ENCODE measurements around the gene RASAL3. TPM values are rescaled to one million over a fixed set of nuclear protein-coding genes. Genes with fewer than 3 reads are reported as not detected.

RASAL3 gene
- total and polyA plus RNA-seq, 9 donors = 0.61 to 2.6 (median 1.4) TPM

- no peaks in the 10 kb centered on the region for H3K36me3 ChIP-seq
- TF ChIP-seq POLR2A (IDR thresholded peaks at IDR 0.05) (no peak), CTCF (IDR thresholded peaks at IDR 0.05) (no peak), EP300 (IDR thresholded peaks at IDR 0.05) (no peak)
- H3K27me3 ChIP-seq = no peaks in the 10 kb centered on the region
- no peak overlapping the region for H3K4me3 ChIP-seq
- DNase-seq = peak in 1 of 5 donors; percentile 30
- 77 to 86% (median 78%) methylated on average over 1 of the region's 1 CpG for WGBS, 3 donors
- H3K4me1 ChIP-seq (ENCODE audit: insufficient read depth) = peaks cover 16% of the 10 kb centered on the region
- H3K27ac ChIP-seq = peak overlapping the region in 1 of 2 donors; percentile 33
- no peaks in the 10 kb centered on the region for H3K9me3 ChIP-seq
- intact Hi-C loops (cut with DNase I) = no loop called here
Observed at GRCh38 chr19:15450528-15450890, 13.8 kb downstream of the RASAL3 start.

- H3K27ac ChIP-seq = peak within 1 kb of the TSS; percentile 33 to 93
- 1 to 3% (median 1%) methylated on average over 10 to 69 of the region's 77 CpGs for WGBS, 3 donors
- intact Hi-C loops (cut with DNase I) = no loop called here
Observed at GRCh38 chr19:15449620-15450527, 14.5 kb downstream of the RASAL3 start, which contains the start of gene WIZ. Gene WIZ (minus strand): TSS chr19:15449956. CDS start chr19:15448307, 1,649 bp downstream.

GRCh38 chr19:15448778-15449619 is 15.3 kb downstream of the RASAL3 start:
- no peaks in the 10 kb centered on the region for H3K27me3 ChIP-seq
- H3K27ac ChIP-seq = peak overlapping the region; percentile 33 to 93
- no peaks in the 10 kb centered on the region for H3K36me3 ChIP-seq
- 3 to 5% (median 3%) methylated on average over 17 to 43 of the region's 43 CpGs for WGBS, 3 donors
- peaks cover 16% of the 10 kb centered on the region for H3K4me1 ChIP-seq (ENCODE audit: insufficient read depth)
- peak overlapping the region; percentile 90 for H3K4me3 ChIP-seq
- H3K9me3 ChIP-seq = no peaks in the 10 kb centered on the region
- intact Hi-C loops (cut with DNase I) = no loop called here
- TF ChIP-seq POLR2A (IDR thresholded peaks at IDR 0.05) = no peak
- no peak for TF ChIP-seq EP300 (IDR thresholded peaks at IDR 0.05)
- no peak for TF ChIP-seq CTCF (IDR thresholded peaks at IDR 0.05)
- peak in 4 of 5 donors; percentile 42 to 72 (median 68) for DNase-seq

More at GRCh38 chr19:15449620-15450527, 14.5 kb downstream of the RASAL3 start, which contains the start of gene WIZ:
- H3K4me1 ChIP-seq (ENCODE audit: insufficient read depth) = peaks cover 16% of the 10 kb centered on the region
- H3K4me3 ChIP-seq = peak within 1 kb of the TSS; percentile 90
- peak; percentile 81 to 92 (median 91) for DNase-seq
- no peaks in the 10 kb centered on the region for H3K9me3 ChIP-seq
- H3K27me3 ChIP-seq = no peaks in the 10 kb centered on the region
- no peak for TF ChIP-seq POLR2A (IDR thresholded peaks at IDR 0.05)
- no peak for TF ChIP-seq EP300 (IDR thresholded peaks at IDR 0.05)
- TF ChIP-seq CTCF (IDR thresholded peaks at IDR 0.05) = no peak
- no peaks in the 10 kb centered on the region for H3K36me3 ChIP-seq

GRCh38 chr19:15448044-15448777 is 16.1 kb downstream of the RASAL3 start:
- Histone ChIP-seq H3K27me3 (no peaks in the 10 kb centered on the region), H3K27ac (no peak overlapping the region), H3K36me3 (no peaks in the 10 kb centered on the region), H3K4me3 (no peak overlapping the region), H3K4me1 (ENCODE audit: insufficient read depth) (peaks cover 16% of the 10 kb centered on the region), H3K9me3 (no peaks in the 10 kb centered on the region)
- peak in 3 of 5 donors; percentile 56 to 65 (median 59) for DNase-seq
- intact Hi-C loops (cut with DNase I) = no loop called here
- WGBS, 3 donors = 52 to 55% (median 53%) methylated on average over 17 of the region's 17 CpGs
- TF ChIP-seq EP300 (IDR thresholded peaks at IDR 0.05) (no peak), POLR2A (IDR thresholded peaks at IDR 0.05) (no peak)

Data from ovary (tissue), 9 donors.